ENCODE data around the gene ZNF438. TPM values are rescaled to one million over a fixed set of nuclear protein-coding genes. Genes with fewer than 3 reads are reported as not detected.
A peak's percentile ranks its signal among the peaks of the same experiment; 100 is the strongest.
"Not testable (repeated sequence)": the region's sequence is repeated elsewhere in the genome, so short reads cannot be mapped to it uniquely, and the experiment has no call there.

The ZNF438 gene
- total RNA-seq, 1 donor from 2014 or later: 15.0 TPM

- no peak for DNase-seq (ENCODE audit: low read depth)
Observed at GRCh38 chr10:30990351-30990750, 41.3 kb downstream of the ZNF438 start.

- no peak for DNase-seq (ENCODE audit: low read depth)
Observed at GRCh38 chr10:30988831-30989435, 42.7 kb downstream of the ZNF438 start.

GRCh38 chr10:30987463-30987862 lies 44.2 kb downstream of the ZNF438 start:
- DNase-seq (ENCODE audit: low read depth): no peak

GRCh38 chr10:30986053-30986555 lies 45.6 kb downstream of the ZNF438 start:
- no peak for DNase-seq (ENCODE audit: low read depth)

- DNase-seq (ENCODE audit: low read depth): peak; percentile 60
Observed at GRCh38 chr10:30985512-30985911, 46.2 kb downstream of the ZNF438 start.

GRCh38 chr10:30984563-30985328 lies 46.9 kb downstream of the ZNF438 start:
- peak; percentile 55 for DNase-seq (ENCODE audit: low read depth)

GRCh38 chr10:30983209-30983608 lies 48.5 kb downstream of the ZNF438 start:
- DNase-seq (ENCODE audit: low read depth): not testable (repeated sequence)

GRCh38 chr10:30980951-30981616 lies 50.6 kb downstream of the ZNF438 start:
- peak; percentile 97 for DNase-seq (ENCODE audit: low read depth)

- no peak for DNase-seq (ENCODE audit: low read depth)
Observed at GRCh38 chr10:30979956-30980355, 51.7 kb downstream of the ZNF438 start.

GRCh38 chr10:30978843-30979242 lies 52.8 kb downstream of the ZNF438 start:
- no peak for DNase-seq (ENCODE audit: low read depth)

- no peak for DNase-seq (ENCODE audit: low read depth)
Observed at GRCh38 chr10:30977385-30977784, 54.3 kb downstream of the ZNF438 start.

- DNase-seq (ENCODE audit: low read depth): peak; percentile 54
Observed at GRCh38 chr10:30974773-30975415, 56.8 kb downstream of the ZNF438 start.

GRCh38 chr10:30974355-30974754 lies 57.3 kb downstream of the ZNF438 start:
- no peak for DNase-seq (ENCODE audit: low read depth)

- DNase-seq (ENCODE audit: low read depth): peak; percentile 70
Observed at GRCh38 chr10:30973737-30974136, 57.9 kb downstream of the ZNF438 start.

- DNase-seq (ENCODE audit: low read depth): peak; percentile 69
Observed at GRCh38 chr10:30970760-30971460, 60.8 kb downstream of the ZNF438 start.

GRCh38 chr10:30968711-30969110 lies 63.0 kb downstream of the ZNF438 start:
- no peak for DNase-seq (ENCODE audit: low read depth)

- DNase-seq (ENCODE audit: low read depth): no peak
Observed at GRCh38 chr10:30967650-30968410, 63.8 kb downstream of the ZNF438 start.

- DNase-seq (ENCODE audit: low read depth): no peak
Observed at GRCh38 chr10:30963992-30964930, 67.4 kb downstream of the ZNF438 start.

- DNase-seq (ENCODE audit: low read depth): no peak
Observed at GRCh38 chr10:30962522-30962921, 69.1 kb downstream of the ZNF438 start.

All from myocyte (in vitro differentiated cells).